SK-N-SH (cell line): ENCODE measurements around the gene ATP13A3.

Experiments used
- JUND ChIP-seq: IDR thresholded peaks from 2 replicates; pipeline ENCODE4 v1.4.0; 2012
- YY1 ChIP-seq: IDR thresholded peaks from 2 replicates; pipeline ENCODE4 v1.4.0; 2012; ENCODE audit warnings: low read depth, mild to moderate bottlenecking

DNA sequence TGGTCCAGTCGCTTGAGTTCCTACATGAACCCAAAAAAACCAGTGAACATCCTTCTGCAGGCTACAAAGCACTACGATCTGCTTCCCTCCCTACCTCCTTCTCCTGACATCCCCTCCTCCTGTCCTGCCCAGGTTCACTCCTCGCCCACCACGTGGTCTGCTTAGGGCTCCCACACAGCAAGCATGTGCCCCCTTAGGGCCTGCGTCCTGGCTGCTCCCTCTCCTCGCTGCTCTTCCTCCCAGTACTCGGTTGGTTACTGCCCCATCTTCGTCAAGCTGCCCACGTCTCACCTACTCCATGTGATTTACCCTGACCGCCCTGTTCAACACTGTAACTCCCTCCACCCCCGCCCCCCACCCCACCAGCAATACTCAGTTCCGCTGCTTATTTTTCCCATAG, 20.8 kb upstream of the ATP13A3 start:
- no peak for TF ChIP-seq YY1
- TF ChIP-seq JUND = no peak
